Left lobe of liver (tissue), 2 donors: ENCODE measurements around the gene MRPL54. TPM values are rescaled to one million over a fixed set of nuclear protein-coding genes. Genes with fewer than 3 reads are reported as not detected.
"Not testable (repeated sequence)": the region's sequence is repeated elsewhere in the genome, so short reads cannot be mapped to it uniquely, and the experiment has no call there.

Source experiments
- ATAC-seq: fragments of 200-7000 bp; cut with Tn5 transposase; one replicate; pipeline ENCODE4 v1.9.1; 2020; ENCODE audit warnings: mild to moderate bottlenecking, moderate library complexity
- DNase-seq: peaks from one replicate; pipeline ENCODE4 v3.0.0-alpha.2; 2020; ENCODE audit warnings: low spot score
- total RNA-seq: library from RNA; stranded (reverse); gene quantifications from one replicate; pipeline ENCODE4 v1.2.1, GENCODE V29; 2021
- donor health status: DM: no; HTN: no; CAD: no; lungs with moderate emphysema.
- donor health status: DM: no; HTN: yes; CAD: no.

The MRPL54 gene
- total RNA-seq, 1 donor from 2014 or later, result 56.0 TPM

- DNase-seq, result no peak
- no peak for ATAC-seq
These were observed 44.6 kb downstream of the MRPL54 start for GRCh38 chr19:3807131-3807480.

GRCh38 chr19:3807574-3808354, 45.3 kb downstream of the MRPL54 start:
- DNase-seq (no peak), ATAC-seq (no peak)

- ATAC-seq (peak; percentile 67), DNase-seq (peak; percentile 73)
These were observed 46.1 kb downstream of the MRPL54 start for GRCh38 chr19:3808420-3809143.

GRCh38 chr19:3809881-3810707, 47.6 kb downstream of the MRPL54 start:
- ATAC-seq (peak; percentile 45), DNase-seq (no peak)

- DNase-seq (peak; percentile 62), ATAC-seq (peak; percentile 54)
These were observed 48.4 kb downstream of the MRPL54 start for GRCh38 chr19:3810708-3811355.

GRCh38 chr19:3813473-3814392, 51.3 kb downstream of the MRPL54 start:
- ATAC-seq (peak; percentile 38), DNase-seq (no peak)

GRCh38 chr19:3814648-3815047, 52.2 kb downstream of the MRPL54 start:
- DNase-seq (no peak), ATAC-seq (no peak)

- not testable (repeated sequence) for ATAC-seq
These were observed 53.7 kb downstream of the MRPL54 start for GRCh38 chr19:3816148-3816547.

GRCh38 chr19:3816566-3817218, 54.2 kb downstream of the MRPL54 start:
- no peak for ATAC-seq
- DNase-seq, result no peak

More at GRCh38 chr19:3816148-3816547, 53.7 kb downstream of the MRPL54 start:
- DNase-seq, result not testable (repeated sequence)

Other genes starting within 250 kb of the MRPL54 start
- 1.9 TPM for gene TEKTIP1, start 223.5 kb upstream of the MRPL54 start, total RNA-seq
- gene MFSD12, start 205.1 kb upstream of the MRPL54 start, total RNA-seq, result 33.9 TPM
- gene HMG20B, start 189.7 kb upstream of the MRPL54 start, total RNA-seq, result 44.2 TPM
- gene GIPC3, start 177.2 kb upstream of the MRPL54 start, total RNA-seq, result 0.75 TPM
- 4.4 TPM for gene TBXA2R, start 155.8 kb upstream of the MRPL54 start, total RNA-seq
- gene CACTIN, start 135.9 kb upstream of the MRPL54 start, total RNA-seq, result 12.5 TPM
- gene PIP5K1C, start 62.2 kb upstream of the MRPL54 start, total RNA-seq, result 7.5 TPM
- 28.8 TPM for gene TJP3, start 54.3 kb upstream of the MRPL54 start, total RNA-seq
- 18.6 TPM for gene APBA3, start 990 bp upstream of the MRPL54 start, total RNA-seq
- not detected for gene RAX2, start 9.5 kb downstream of the MRPL54 start, total RNA-seq
- gene MATK, start 23.7 kb downstream of the MRPL54 start, total RNA-seq, result 0.48 TPM
- gene ZFR2, start 106.4 kb downstream of the MRPL54 start, total RNA-seq, result not detected
- gene ATCAY, start 118.0 kb downstream of the MRPL54 start, total RNA-seq, result not detected
- not detected for gene NMRK2, start 170.4 kb downstream of the MRPL54 start, total RNA-seq
- gene DAPK3, start 208.4 kb downstream of the MRPL54 start, total RNA-seq, result 20.4 TPM
- gene EEF2, start 222.8 kb downstream of the MRPL54 start, total RNA-seq, result 1,272 TPM
- gene PIAS4, start 245.1 kb downstream of the MRPL54 start, total RNA-seq, result 13.6 TPM